Fibroblast of the aortic adventitia (primary cell): ENCODE data around the gene XYLT1. TPM values are rescaled to one million over a fixed set of nuclear protein-coding genes. Genes with fewer than 3 reads are reported as not detected.

ENCODE experiments used
- DNase-seq: peaks from one replicate; pipeline ENCODE4 v3.0.0-alpha.2; 2010; ENCODE audit warnings: low read depth
- H3K4me3 ChIP-seq: 2 replicates; pipeline ENCODE4 v1.5.1; 2011; ENCODE audit warnings: low read depth, mild to moderate bottlenecking, control low read depth, low read length, moderate library complexity
- total RNA-seq: library from RNA; depleted of rRNA; stranded (reverse); fragments of >200 nt; gene quantifications from 2 replicates; pipeline ENCODE4 v1.2.3, GENCODE V29; 2012; ENCODE audit warnings: low replicate concordance
- TF ChIP-seq, protein P1 (sequence below): IDR thresholded peaks from 2 replicates; pipeline ENCODE4 v1.5.1; 2011; ENCODE audit warnings: mild to moderate bottlenecking, low read length, control low read depth, inconsistent platforms; ENCODE audit not compliant: insufficient read depth

The XYLT1 gene
- total RNA-seq, 1 donor = 32.7 TPM

DNA sequence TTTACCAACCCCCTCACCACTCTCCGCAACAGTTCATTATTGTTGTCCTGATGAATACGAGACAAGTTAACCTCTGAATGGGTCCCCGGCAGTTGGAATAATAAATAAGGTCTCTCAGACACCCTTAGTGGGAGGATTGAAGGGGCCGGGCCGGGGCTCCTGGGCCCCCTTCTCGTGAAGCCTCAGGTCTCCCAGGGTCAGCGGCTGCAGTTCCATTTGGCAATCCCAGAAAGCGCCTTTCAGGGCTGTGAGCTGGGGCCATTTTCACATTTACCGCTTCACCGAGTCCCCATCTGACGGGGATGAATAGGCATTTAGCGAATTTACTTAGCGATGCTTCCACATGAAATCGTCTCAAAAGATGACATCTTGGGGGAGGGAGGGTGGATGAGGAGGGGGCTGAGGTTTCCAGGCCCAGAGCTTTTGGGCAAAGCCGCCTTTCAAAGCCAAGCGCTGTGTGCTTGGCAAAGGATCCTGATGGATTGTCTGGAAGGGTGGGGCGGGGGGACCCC lies 309.8 kb downstream of the XYLT1 start:
- no peak for DNase-seq
- no peak overlapping the region for H3K4me3 ChIP-seq
- TF ChIP-seq, protein P1, sequence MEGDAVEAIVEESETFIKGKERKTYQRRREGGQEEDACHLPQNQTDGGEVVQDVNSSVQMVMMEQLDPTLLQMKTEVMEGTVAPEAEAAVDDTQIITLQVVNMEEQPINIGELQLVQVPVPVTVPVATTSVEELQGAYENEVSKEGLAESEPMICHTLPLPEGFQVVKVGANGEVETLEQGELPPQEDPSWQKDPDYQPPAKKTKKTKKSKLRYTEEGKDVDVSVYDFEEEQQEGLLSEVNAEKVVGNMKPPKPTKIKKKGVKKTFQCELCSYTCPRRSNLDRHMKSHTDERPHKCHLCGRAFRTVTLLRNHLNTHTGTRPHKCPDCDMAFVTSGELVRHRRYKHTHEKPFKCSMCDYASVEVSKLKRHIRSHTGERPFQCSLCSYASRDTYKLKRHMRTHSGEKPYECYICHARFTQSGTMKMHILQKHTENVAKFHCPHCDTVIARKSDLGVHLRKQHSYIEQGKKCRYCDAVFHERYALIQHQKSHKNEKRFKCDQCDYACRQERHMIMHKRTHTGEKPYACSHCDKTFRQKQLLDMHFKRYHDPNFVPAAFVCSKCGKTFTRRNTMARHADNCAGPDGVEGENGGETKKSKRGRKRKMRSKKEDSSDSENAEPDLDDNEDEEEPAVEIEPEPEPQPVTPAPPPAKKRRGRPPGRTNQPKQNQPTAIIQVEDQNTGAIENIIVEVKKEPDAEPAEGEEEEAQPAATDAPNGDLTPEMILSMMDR = no peak

DNA sequence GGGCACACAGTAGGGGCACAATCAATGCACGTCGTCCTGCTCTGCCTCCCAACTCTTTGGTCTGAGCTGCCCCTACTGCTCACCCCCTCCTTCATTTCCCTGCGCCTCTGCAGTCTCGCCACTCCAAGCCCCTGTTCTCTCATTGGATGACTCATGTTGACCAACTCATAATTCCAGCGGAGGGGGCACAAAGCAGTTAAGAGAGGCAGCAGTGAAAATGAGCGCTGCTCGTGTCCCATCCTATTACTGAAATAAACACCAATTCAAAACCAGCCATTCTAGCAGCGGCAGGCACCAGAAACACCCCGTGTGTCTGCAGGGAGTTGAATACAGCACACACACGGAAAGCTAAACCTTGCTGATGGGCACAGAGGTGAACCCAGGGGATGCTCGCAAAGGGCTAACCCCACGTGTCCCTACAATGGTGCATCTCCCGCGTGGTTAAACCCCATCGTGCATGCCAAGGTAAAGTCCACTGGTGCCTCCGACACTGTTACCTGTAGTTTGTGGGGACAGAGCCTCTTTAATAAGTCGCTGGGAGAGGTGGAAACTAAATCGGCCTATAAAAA lies 310.4 kb downstream of the XYLT1 start:
- TF ChIP-seq, protein P1 = no peak
- no peak for DNase-seq
- H3K4me3 ChIP-seq = no peak overlapping the region

DNA sequence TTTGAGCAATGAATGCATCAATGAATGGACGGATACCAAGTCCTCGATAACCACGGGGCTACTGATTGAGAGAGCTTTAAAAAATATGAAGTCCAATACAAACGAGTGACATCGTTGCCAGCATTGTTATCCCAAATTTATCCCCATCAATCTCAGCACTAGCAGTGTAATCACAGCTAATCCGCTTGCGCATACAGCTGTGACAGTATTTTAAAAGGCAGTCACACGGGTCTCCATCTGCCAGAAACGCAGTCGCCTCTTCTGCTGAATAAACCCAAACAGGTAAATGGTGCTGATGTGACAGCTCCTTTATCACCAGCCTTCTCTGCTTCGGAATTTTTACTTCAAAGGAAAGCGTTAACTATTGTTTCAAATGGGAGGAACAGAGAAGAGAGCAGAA lies 311.1 kb downstream of the XYLT1 start:
- DNase-seq = no peak
- TF ChIP-seq, protein P1 = no peak
- no peak overlapping the region for H3K4me3 ChIP-seq

DNA sequence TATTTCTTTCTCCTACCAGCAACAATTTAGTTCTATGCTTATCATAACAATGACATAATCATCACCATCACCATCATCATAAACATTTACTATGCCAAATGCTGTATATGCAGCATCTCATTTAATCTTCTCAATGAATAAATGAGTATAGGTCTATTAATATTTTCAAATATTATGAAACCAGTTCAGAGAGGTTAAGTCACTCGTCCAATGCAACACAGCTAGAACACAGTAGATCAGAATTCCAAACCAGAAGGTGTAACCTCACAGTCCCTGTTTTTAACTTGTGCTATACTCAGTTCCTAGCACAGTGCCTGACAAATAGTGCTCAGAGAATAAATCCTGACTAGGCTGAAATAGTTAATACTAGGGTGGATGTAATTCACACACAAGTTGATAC lies 314.8 kb downstream of the XYLT1 start:
- DNase-seq = no peak
- no peak overlapping the region for H3K4me3 ChIP-seq
- TF ChIP-seq, protein P1 = no peak

DNA sequence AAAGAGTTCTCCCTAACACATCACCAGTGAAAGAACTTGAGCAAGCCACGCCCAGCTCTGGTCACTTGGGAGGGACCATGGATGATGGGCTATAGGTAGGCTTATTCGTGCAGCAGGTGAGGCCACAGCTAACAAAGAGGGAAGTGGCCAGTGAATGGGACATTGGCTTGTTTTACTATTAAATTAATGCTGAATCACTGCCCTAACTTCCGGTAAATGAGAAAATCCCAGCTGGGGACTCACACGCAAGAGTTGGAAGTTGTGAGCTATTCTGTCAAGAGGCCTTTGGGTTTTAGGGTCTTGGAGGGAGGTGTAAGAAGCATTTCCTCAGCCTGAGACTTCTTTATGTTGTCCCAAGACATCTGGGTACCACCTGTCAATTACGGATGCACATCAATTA lies 315.3 kb downstream of the XYLT1 start:
- peak; percentile 3 for DNase-seq
- H3K4me3 ChIP-seq = no peak overlapping the region
- TF ChIP-seq, protein P1 = no peak

DNA sequence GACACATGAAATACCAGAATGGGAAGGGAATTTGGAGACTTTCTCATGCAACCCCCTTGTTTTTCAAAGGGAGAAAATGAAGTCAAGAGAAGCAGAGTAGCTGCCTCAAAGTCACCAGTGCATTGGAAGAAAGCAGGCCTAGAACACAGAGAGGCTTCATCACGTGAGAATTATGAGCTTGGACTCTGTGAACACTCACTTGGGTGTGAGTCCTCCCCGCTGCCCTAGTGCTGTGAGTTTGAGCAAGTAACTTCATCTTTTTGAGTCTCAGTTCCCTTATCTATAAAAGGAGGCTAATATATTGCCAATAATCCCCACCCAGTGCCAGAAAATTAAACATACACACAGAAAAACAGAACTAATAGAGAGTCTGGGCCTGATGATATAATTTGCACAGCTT lies 315.8 kb downstream of the XYLT1 start:
- TF ChIP-seq, protein P1 = no peak
- DNase-seq = no peak
- H3K4me3 ChIP-seq = no peak overlapping the region

DNA sequence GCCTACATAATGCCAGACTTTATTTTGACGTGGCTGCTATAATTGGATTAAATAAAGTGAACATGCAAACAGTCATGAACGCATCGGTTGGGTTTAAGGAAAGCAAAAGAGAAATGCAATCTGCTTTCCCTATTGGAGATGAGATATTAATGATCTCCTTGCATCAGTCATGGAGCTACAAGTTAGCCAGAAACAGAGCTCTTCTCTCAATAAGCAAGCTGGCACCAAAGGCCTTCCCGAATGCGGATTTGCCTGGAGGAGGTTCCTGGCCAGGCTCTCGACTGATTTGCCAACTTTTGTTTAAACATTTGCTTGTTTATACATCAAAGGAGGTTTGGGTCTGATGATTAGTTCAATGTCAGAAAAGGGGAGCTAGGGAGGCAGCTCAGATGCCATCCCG lies 318.4 kb downstream of the XYLT1 start:
- TF ChIP-seq, protein P1 = no peak
- DNase-seq = no peak
- no peak overlapping the region for H3K4me3 ChIP-seq
